Spinal cord (tissue), 10 donors: ENCODE results near the gene GHITM. TPM values are rescaled to one million over a fixed set of nuclear protein-coding genes. Genes with fewer than 3 reads are reported as not detected.
A peak's percentile ranks its signal among the peaks of the same experiment; 100 is the strongest.
"Not testable (repeated sequence)": the region's sequence is repeated elsewhere in the genome, so short reads cannot be mapped to it uniquely, and the experiment has no call there.

ENCODE experiments used
- DNase-seq, 6 donors: peaks; one replicate each; pipeline versions ENCODE4 v3.0.0 to v3.0.0-alpha.2; 2013 to 2015; ENCODE audit warnings: low spot score in 6 of 6, low read depth in 4 of 6
- H3K27ac ChIP-seq: one replicate; pipeline ENCODE4 v1.5.1; 2013; ENCODE audit warnings: low read depth, low read length, control low read depth
- H3K27me3 ChIP-seq: one replicate; pipeline ENCODE4 v1.6.1; 2013; ENCODE audit warnings: low read length; ENCODE audit not compliant: control insufficient read depth, insufficient read depth
- H3K36me3 ChIP-seq: one replicate; pipeline ENCODE4 v1.6.1; 2013; ENCODE audit warnings: low read length; ENCODE audit not compliant: control insufficient read depth, insufficient read depth
- H3K4me1 ChIP-seq: one replicate; pipeline ENCODE4 v1.6.1; 2013; ENCODE audit warnings: low read length; ENCODE audit not compliant: control insufficient read depth, insufficient read depth
- H3K4me3 ChIP-seq: one replicate; pipeline ENCODE4 v1.5.1; 2013; ENCODE audit warnings: low read depth, low read length, control low read depth
- H3K9me3 ChIP-seq: one replicate; pipeline ENCODE4 v1.6.1; 2013; ENCODE audit warnings: low read length; ENCODE audit not compliant: control insufficient read depth, insufficient read depth
- WGBS: methylation state at CpG from one replicate; pipeline ENCODE4 v1.1.5; 2013; ENCODE audit warnings: missing lambda C conversion rate; ENCODE audit not compliant: insufficient coverage; 5-methylcytosine and 5-hydroxymethylcytosine counted together
- long read RNA-seq, 4 donors: transcript quantifications; one replicate each; lab custom pipeline, GENCODE V29; 2026
- polyA plus RNA-seq, 2 donors: library from polyadenylated mRNA; unstranded; fragments of 120-200 nt; gene quantifications; one replicate each; pipeline ENCODE4 v1.2.1, GENCODE V29; 2013; ENCODE audit not compliant: insufficient read length in 2 of 2
- total RNA-seq, 2 donors: library from RNA; depleted of rRNA in 1 of 2; stranded (reverse); fragments of 120-200 nt in 1 of 2; fragments of >200 nt in 1 of 2; gene quantifications; one replicate each; pipeline versions ENCODE4 v1.2.3 to v1.2.4, GENCODE V29; 2013 to 2014
- donor health status: healthy.

GHITM gene
- 100 to 1,000 TPM; 144 to 204 TPM for total RNA-seq
- polyA plus RNA-seq: 100 to 1,000 TPM; 164 to 187 TPM
- long read RNA-seq, donor 1, transcript GHITM-201 (9 exons, 2,128 nt): major isoform, 103 of 250 reads
- long read RNA-seq, donor 1, partial matches to known transcripts: 147 of 250 reads
- long read RNA-seq, donor 1, other reads (novel, unspliced or antisense): 0 of 250 reads
- long read RNA-seq, donor 2, transcript GHITM-201 (9 exons, 2,128 nt): major isoform, 32 of 42 reads
- long read RNA-seq, donor 2, partial matches to known transcripts: 10 of 42 reads
- long read RNA-seq, donor 2, other reads (novel, unspliced or antisense): 0 of 42 reads
- long read RNA-seq, donor 3, transcript GHITM-201 (9 exons, 2,128 nt): major isoform, 34 of 61 reads
- long read RNA-seq, donor 3, partial matches to known transcripts: 27 of 61 reads
- long read RNA-seq, donor 3, other reads (novel, unspliced or antisense): 0 of 61 reads
- long read RNA-seq, donor 4, transcript GHITM-201 (9 exons, 2,128 nt): major isoform, 54 of 188 reads
- long read RNA-seq, donor 4, partial matches to known transcripts: 134 of 188 reads
- long read RNA-seq, donor 4, other reads (novel, unspliced or antisense): 0 of 188 reads

GRCh38 chr10:84139126-84140035 is at the start of gene GHITM:
Gene GHITM (plus strand): TSS chr10:84139509. CDS start chr10:84141501, 1,992 bp downstream.
- Histone ChIP-seq H3K4me3 (peak within 1 kb of the TSS; percentile 96), H3K27ac (peak within 1 kb of the TSS; percentile 65), H3K4me1 (peaks cover 6% of the 10 kb centered on the region), H3K36me3 (peaks cover 3% of the 10 kb centered on the region), H3K9me3 (no peaks in the 10 kb centered on the region), H3K27me3 (no peaks in the 10 kb centered on the region)
- WGBS: under 1% methylated on average over 55 of the region's 61 CpGs
- peak; percentile 93 to 100 (median 99) for DNase-seq

- WGBS: 42% methylated on average over 2 of the region's 4 CpGs
- H3K4me1 ChIP-seq: no peaks in the 10 kb centered on the region
- peak in 2 of 6 donors; percentile 12 to 71 for DNase-seq
- no peaks in the 10 kb centered on the region for H3K9me3 ChIP-seq
- no peaks in the 10 kb centered on the region for H3K36me3 ChIP-seq
- no peak overlapping the region for H3K27ac ChIP-seq
- H3K4me3 ChIP-seq: no peak overlapping the region
- no peaks in the 10 kb centered on the region for H3K27me3 ChIP-seq
Measured at GRCh38 chr10:84095811-84096497, 43.4 kb upstream of the GHITM start.

GRCh38 chr10:84097787-84098353 is 41.4 kb upstream of the GHITM start:
- Histone ChIP-seq H3K4me3 (no peak overlapping the region), H3K9me3 (no peaks in the 10 kb centered on the region), H3K27me3 (no peaks in the 10 kb centered on the region), H3K4me1 (no peaks in the 10 kb centered on the region), H3K36me3 (no peaks in the 10 kb centered on the region), H3K27ac (no peak overlapping the region)
- whole genome bisulfite sequencing: no CpG with 5 or more reads among the region's 4 CpGs
- DNase-seq: peak in 4 of 6 donors; percentile 31 to 88 (median 48)

- no peaks in the 10 kb centered on the region for H3K36me3 ChIP-seq
- no peaks in the 10 kb centered on the region for H3K27me3 ChIP-seq
- no peaks in the 10 kb centered on the region for H3K4me1 ChIP-seq
- 80% methylated on average over 2 of the region's 2 CpGs for WGBS
- no peak for DNase-seq
- H3K4me3 ChIP-seq: no peak overlapping the region
- no peaks in the 10 kb centered on the region for H3K9me3 ChIP-seq
- no peak overlapping the region for H3K27ac ChIP-seq
Measured at GRCh38 chr10:84098667-84099066, 40.6 kb upstream of the GHITM start.

- H3K27me3 ChIP-seq: no peaks in the 10 kb centered on the region
- no peak overlapping the region for H3K27ac ChIP-seq
- no peak for DNase-seq
- H3K4me3 ChIP-seq: no peak overlapping the region
- H3K4me1 ChIP-seq: no peaks in the 10 kb centered on the region
- no peaks in the 10 kb centered on the region for H3K36me3 ChIP-seq
- no CpG with 5 or more reads among the region's 2 CpGs for WGBS
- H3K9me3 ChIP-seq: no peaks in the 10 kb centered on the region
Measured at GRCh38 chr10:84101042-84101441, 38.3 kb upstream of the GHITM start.

- Histone ChIP-seq H3K27ac (no peak overlapping the region), H3K4me1 (no peaks in the 10 kb centered on the region), H3K36me3 (no peaks in the 10 kb centered on the region), H3K9me3 (no peaks in the 10 kb centered on the region), H3K27me3 (no peaks in the 10 kb centered on the region), H3K4me3 (no peak overlapping the region)
- no peak for DNase-seq
- 92% methylated on average over 18 of the region's 18 CpGs for WGBS
Measured at GRCh38 chr10:84108797-84109196, 30.5 kb upstream of the GHITM start.

- H3K27ac ChIP-seq, H3K4me3 ChIP-seq, H3K27me3 ChIP-seq, H3K9me3 ChIP-seq, H3K36me3 ChIP-seq, DNase-seq, H3K4me1 ChIP-seq: not testable (repeated sequence)
- WGBS: 60% methylated on average over 1 of the region's 9 CpGs
Measured at GRCh38 chr10:84109772-84110171, 29.5 kb upstream of the GHITM start.

- not testable (repeated sequence) for H3K4me3 ChIP-seq, DNase-seq, H3K27me3 ChIP-seq, H3K4me1 ChIP-seq, H3K36me3 ChIP-seq, H3K27ac ChIP-seq, H3K9me3 ChIP-seq
- WGBS: 86% methylated on average over 1 of the region's 1 CpG
Measured at GRCh38 chr10:84113468-84113867, 25.8 kb upstream of the GHITM start.
